Suprapubic skin (tissue), 4 donors: ENCODE data around the gene GCM1. TPM values are rescaled to one million over a fixed set of nuclear protein-coding genes. Genes with fewer than 3 reads are reported as not detected.

Experiments used
- DNase-seq, 2 donors: peaks; one replicate each; pipeline ENCODE4 v3.0.0-alpha.2; 2019; ENCODE audit warnings: low spot score in 2 of 2
- H3K27ac ChIP-seq: fragments of 200-600 bp; sonication (generic); one replicate; pipeline ENCODE4 v1.5.1; 2019
- H3K27me3 ChIP-seq: fragments of 200-600 bp; sonication (generic); one replicate; pipeline ENCODE4 v1.5.1; 2019
- H3K36me3 ChIP-seq: fragments of 200-600 bp; sonication (generic); one replicate; pipeline ENCODE4 v1.5.1; 2019
- H3K4me1 ChIP-seq: fragments of 200-600 bp; sonication (generic); one replicate; pipeline ENCODE4 v1.5.1; 2019
- H3K4me3 ChIP-seq: fragments of 200-600 bp; sonication (generic); one replicate; pipeline ENCODE4 v1.5.1; 2019; ENCODE audit warnings: mild to moderate bottlenecking
- H3K9me3 ChIP-seq: fragments of 200-600 bp; sonication (generic); one replicate; pipeline ENCODE4 v1.5.1; 2019
- CTCF ChIP-seq, 2 donors: fragments of 200-600 bp in 1 of 2; fragments of 450-650 bp in 1 of 2; sonication (generic) in 1 of 2; IDR thresholded peaks; one replicate each; pipeline ENCODE4 v1.5.1; 2016 to 2019; ENCODE audit warnings: antibody characterized with exemption in 2 of 2, mild to moderate bottlenecking in 1 of 2, moderate library complexity in 1 of 2
- EP300 ChIP-seq: sonication (generic); formaldehyde crosslinking; IDR thresholded peaks from one replicate; pipeline ENCODE4 v1.6.1; 2017; ENCODE audit warnings: antibody characterized with exemption
- POLR2A ChIP-seq, 2 donors: fragments of 450-650 bp; IDR thresholded peaks; one replicate each; pipeline ENCODE4 v1.6.1; 2017; ENCODE audit warnings: antibody characterized with exemption in 2 of 2, mild to moderate bottlenecking in 2 of 2, moderate library complexity in 2 of 2
- POLR2AphosphoS5 ChIP-seq, 3 donors: sonication (generic); formaldehyde crosslinking; IDR thresholded peaks; one replicate each; pipeline ENCODE4 v1.6.1; 2017; ENCODE audit warnings: antibody characterized with exemption in 3 of 3
- WGBS: methylation state at CpG from one replicate; pipeline ENCODE4 v1.1.5; 2018; 5-methylcytosine and 5-hydroxymethylcytosine counted together
- total RNA-seq, 4 donors: library from RNA; depleted of rRNA; stranded (reverse); fragments of >200 nt; gene quantifications; one replicate each; pipeline ENCODE4 v1.1.0, GENCODE V29; 2016

The GCM1 gene
- total RNA-seq, 4 donors from 2014 or later: 0.24 TPM; not detected in 3

- Histone ChIP-seq H3K9me3 (no peaks in the 10 kb centered on the region), H3K27me3 (no peaks in the 10 kb centered on the region), H3K4me3 (no peak overlapping the region), H3K36me3 (no peaks in the 10 kb centered on the region), H3K27ac (no peak overlapping the region), H3K4me1 (peaks cover 11% of the 10 kb centered on the region)
- WGBS: 87% methylated on average over 2 of the region's 2 CpGs
- TF ChIP-seq POLR2A (IDR thresholded peaks at IDR 0.05) (no peak), POLR2AphosphoS5 (IDR thresholded peaks at IDR 0.05) (no peak), EP300 (no peak), CTCF (IDR thresholded peaks at IDR 0.05) (no peak)
- no peak for DNase-seq
These were observed 32.9 kb downstream of the GCM1 start for GRCh38 chr6:53115741-53116140.

GRCh38 chr6:53115113-53115512, 33.5 kb downstream of the GCM1 start:
- Histone ChIP-seq H3K9me3 (no peaks in the 10 kb centered on the region), H3K27ac (no peak overlapping the region), H3K4me3 (no peak overlapping the region), H3K27me3 (no peaks in the 10 kb centered on the region), H3K36me3 (no peaks in the 10 kb centered on the region), H3K4me1 (peaks cover 11% of the 10 kb centered on the region)
- DNase-seq: no peak
- WGBS: 97% methylated on average over 1 of the region's 1 CpG
- TF ChIP-seq POLR2A (IDR thresholded peaks at IDR 0.05) (no peak), CTCF (IDR thresholded peaks at IDR 0.05) (no peak), EP300 (no peak)

- WGBS: 57% methylated on average over 4 of the region's 4 CpGs
- no peak overlapping the region for H3K27ac ChIP-seq
These were observed 34.9 kb downstream of the GCM1 start for GRCh38 chr6:53113742-53114141.

GRCh38 chr6:53112871-53113270, 35.8 kb downstream of the GCM1 start:
- no peaks in the 10 kb centered on the region for H3K27me3 ChIP-seq
- 0% methylated on average over 1 of the region's 1 CpG for WGBS
- no peak overlapping the region for H3K4me3 ChIP-seq
- H3K27ac ChIP-seq: peak overlapping the region; percentile 8
- no peaks in the 10 kb centered on the region for H3K9me3 ChIP-seq
- H3K36me3 ChIP-seq: no peaks in the 10 kb centered on the region
- TF ChIP-seq EP300 (no peak), POLR2AphosphoS5 (IDR thresholded peaks at IDR 0.05) (no peak), POLR2A (IDR thresholded peaks at IDR 0.05) (no peak), CTCF (IDR thresholded peaks at IDR 0.05) (no peak)
- H3K4me1 ChIP-seq: peaks cover 11% of the 10 kb centered on the region
- DNase-seq: no peak

More at GRCh38 chr6:53113742-53114141, 34.9 kb downstream of the GCM1 start:
- H3K36me3 ChIP-seq: no peaks in the 10 kb centered on the region
- H3K4me1 ChIP-seq: peaks cover 11% of the 10 kb centered on the region
- H3K4me3 ChIP-seq: no peak overlapping the region
- no peak for DNase-seq
- TF ChIP-seq POLR2AphosphoS5 (IDR thresholded peaks at IDR 0.05): no peak
- no peak for TF ChIP-seq POLR2A (IDR thresholded peaks at IDR 0.05)
- TF ChIP-seq CTCF (IDR thresholded peaks at IDR 0.05): no peak
- TF ChIP-seq EP300: no peak
- no peaks in the 10 kb centered on the region for H3K27me3 ChIP-seq
- no peaks in the 10 kb centered on the region for H3K9me3 ChIP-seq

GRCh38 chr6:53112404-53112803, 36.2 kb downstream of the GCM1 start:
- no peaks in the 10 kb centered on the region for H3K27me3 ChIP-seq
- no peak overlapping the region for H3K4me3 ChIP-seq
- H3K4me1 ChIP-seq: peaks cover 11% of the 10 kb centered on the region
- TF ChIP-seq CTCF (IDR thresholded peaks at IDR 0.05) (no peak), EP300 (no peak), POLR2AphosphoS5 (IDR thresholded peaks at IDR 0.05) (no peak), POLR2A (IDR thresholded peaks at IDR 0.05) (no peak)
- peak overlapping the region; percentile 8 for H3K27ac ChIP-seq
- no peaks in the 10 kb centered on the region for H3K36me3 ChIP-seq
- H3K9me3 ChIP-seq: no peaks in the 10 kb centered on the region
- DNase-seq: no peak
